Ovary (tissue), 3 donors: Measurements from ENCODE around the gene FIG4.

ENCODE experiments used
- CTCF ChIP-seq, 3 donors: fragments of 450-650 bp in 2 of 3; fragments of 200-600 bp in 1 of 3; IDR thresholded peaks; one replicate each; pipeline versions ENCODE4 v1.5.1 to v1.8.0; 2016 to 2022; ENCODE audit warnings: antibody characterized with exemption in 3 of 3, mild to moderate bottlenecking in 1 of 3
- EP300 ChIP-seq: sonication (generic); formaldehyde crosslinking; IDR thresholded peaks from one replicate; pipeline ENCODE4 v1.6.1; 2017; ENCODE audit warnings: antibody characterized with exemption
- POLR2A ChIP-seq: fragments of 450-650 bp; IDR thresholded peaks from one replicate; pipeline ENCODE4 v1.6.1; 2017; ENCODE audit warnings: antibody characterized with exemption, mild to moderate bottlenecking, moderate library complexity
- donor health status: DM: no; HTN: no; CAD: no.

- TF ChIP-seq POLR2A (peak; percentile 19), EP300 (no peak), CTCF (IDR thresholded peaks at IDR 0.05) (no peak)
Observed at GRCh38 chr6:109690737-109691621, at the start of gene FIG4, which contains the start of gene AK9.
